Activated CD4-positive, alpha-beta T cell treated with anti-CD3 and anti-CD28 coated beads, Interleukin-2, amount 10 ng/mL, durations not matched to agents 24 days and 14 days (primary cell): Measurements from ENCODE around the gene ZNF385A. TPM values are rescaled to one million over a fixed set of nuclear protein-coding genes. Genes with fewer than 3 reads are reported as not detected.

Experiments used
- DNase-seq: peaks from one replicate; pipeline ENCODE4 v3.0.0; 2022
- H3K27ac Mint-ChIP-seq: one replicate; pipeline ENCODE4 v1.8.0; 2022; ENCODE audit warnings: mild to moderate bottlenecking, mixed read lengths
- H3K27me3 Mint-ChIP-seq: one replicate; pipeline ENCODE4 v1.8.0; 2022; ENCODE audit warnings: mixed read lengths
- H3K36me3 Mint-ChIP-seq: one replicate; pipeline ENCODE4 v1.8.0; 2022; ENCODE audit warnings: low read depth, mild to moderate bottlenecking, mixed read lengths
- H3K4me1 Mint-ChIP-seq: one replicate; pipeline ENCODE4 v1.8.0; 2021; ENCODE audit warnings: mixed read lengths
- H3K4me3 Mint-ChIP-seq: one replicate; pipeline ENCODE4 v1.8.0; 2022; ENCODE audit warnings: mild to moderate bottlenecking, moderate library complexity, mixed read lengths
- H3K9me3 Mint-ChIP-seq: one replicate; pipeline ENCODE4 v1.8.0; 2021; ENCODE audit warnings: mixed read lengths
- intact Hi-C: fragments of 100-400 bp; cut with micrococcal nuclease; formaldehyde crosslinking; loops from one replicate; pipeline ENCODE4 v1.15.1; 2023
- total RNA-seq: library from RNA; stranded (reverse); gene quantifications from 2 replicates; pipeline ENCODE4 v1.2.3, GENCODE V29; 2022

ZNF385A gene
- total RNA-seq, 1 donor from 2014 or later: 0.84 TPM

GRCh38 chr12:54409267-54409666 is 24.7 kb upstream of the ZNF385A start:
- H3K27ac Mint-ChIP-seq: no peak overlapping the region
- no peaks in the 10 kb centered on the region for H3K9me3 Mint-ChIP-seq
- peaks cover 49% of the 10 kb centered on the region for H3K36me3 Mint-ChIP-seq
- DNase-seq: no peak
- H3K4me1 Mint-ChIP-seq: peaks cover 45% of the 10 kb centered on the region
- H3K27me3 Mint-ChIP-seq: no peaks in the 10 kb centered on the region
- H3K4me3 Mint-ChIP-seq: no peak overlapping the region
- intact Hi-C loops: no loop called here

DNA sequence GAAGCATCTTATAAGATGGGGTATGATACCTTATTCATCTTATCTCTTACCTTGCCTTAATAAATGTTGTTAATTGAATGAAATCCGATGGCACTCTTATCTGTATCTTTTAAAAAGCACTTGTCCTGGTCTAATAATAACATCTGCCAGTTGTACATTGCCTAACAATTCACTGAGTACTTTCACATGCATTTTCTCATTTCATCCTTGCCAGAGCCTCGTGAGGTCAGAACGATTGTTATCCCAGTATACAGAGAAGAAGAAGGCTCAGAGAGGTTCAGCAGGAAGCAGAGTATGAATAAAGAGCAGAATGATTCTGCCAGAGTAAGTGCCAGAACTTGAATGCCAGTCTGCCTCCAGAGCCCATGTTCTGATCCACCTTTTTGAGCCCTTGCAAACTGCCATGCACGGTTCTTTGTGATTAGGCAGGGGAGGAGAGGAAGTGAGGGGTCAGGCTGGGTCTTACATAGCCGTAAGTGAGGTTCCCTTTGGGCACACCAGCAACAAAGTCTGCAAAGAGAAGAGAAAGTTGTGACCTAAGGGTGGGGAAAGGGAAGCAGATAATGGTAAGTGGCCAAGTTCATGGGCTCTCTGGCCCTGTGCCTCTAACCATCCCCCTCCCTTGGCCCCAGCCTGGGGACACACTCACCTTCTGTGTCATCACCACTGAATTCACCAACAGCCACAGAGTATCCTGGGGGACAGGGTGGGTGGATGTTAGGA is 22.8 kb upstream of the ZNF385A start:
- Mint-ChIP-seq H3K4me1 (peaks cover 27% of the 10 kb centered on the region), H3K27ac (no peak overlapping the region), H3K4me3 (no peak overlapping the region), H3K27me3 (no peaks in the 10 kb centered on the region), H3K9me3 (no peaks in the 10 kb centered on the region), H3K36me3 (peaks cover 59% of the 10 kb centered on the region)
- intact Hi-C loops: no loop called here
- DNase-seq: no peak

GRCh38 chr12:54405573-54405972 is 21.0 kb upstream of the ZNF385A start:
- intact Hi-C loops: no loop called here
- Mint-ChIP-seq H3K27ac (no peak overlapping the region), H3K4me3 (no peak overlapping the region), H3K4me1 (peaks cover 18% of the 10 kb centered on the region), H3K36me3 (peaks cover 69% of the 10 kb centered on the region), H3K9me3 (no peaks in the 10 kb centered on the region), H3K27me3 (no peaks in the 10 kb centered on the region)
- no peak for DNase-seq

DNA sequence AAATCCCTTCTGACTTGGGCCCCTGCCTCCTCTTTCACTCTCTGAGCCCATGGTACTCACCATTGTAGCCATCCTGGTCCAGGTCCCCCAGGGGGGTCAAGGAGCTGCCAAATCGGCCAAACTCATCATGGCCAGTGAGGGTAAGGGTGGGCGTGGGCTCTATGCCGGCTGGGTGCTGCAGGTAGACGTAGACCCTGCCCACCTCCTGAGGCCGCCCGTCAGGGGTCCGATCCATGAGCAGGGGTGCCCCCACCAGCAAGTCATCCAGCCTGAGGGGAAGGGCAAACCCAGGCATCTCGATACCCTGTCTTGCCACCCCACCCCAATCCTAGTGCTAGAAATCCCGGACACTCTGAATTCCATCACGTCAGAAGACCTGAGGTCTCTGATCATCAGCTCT is 20.6 kb upstream of the ZNF385A start:
- no peak overlapping the region for H3K27ac Mint-ChIP-seq
- no peak for DNase-seq
- intact Hi-C loops: no loop called here
- no peak overlapping the region for H3K4me3 Mint-ChIP-seq
- no peaks in the 10 kb centered on the region for H3K27me3 Mint-ChIP-seq
- H3K4me1 Mint-ChIP-seq: peaks cover 18% of the 10 kb centered on the region
- no peaks in the 10 kb centered on the region for H3K9me3 Mint-ChIP-seq
- H3K36me3 Mint-ChIP-seq: peaks cover 72% of the 10 kb centered on the region

DNA sequence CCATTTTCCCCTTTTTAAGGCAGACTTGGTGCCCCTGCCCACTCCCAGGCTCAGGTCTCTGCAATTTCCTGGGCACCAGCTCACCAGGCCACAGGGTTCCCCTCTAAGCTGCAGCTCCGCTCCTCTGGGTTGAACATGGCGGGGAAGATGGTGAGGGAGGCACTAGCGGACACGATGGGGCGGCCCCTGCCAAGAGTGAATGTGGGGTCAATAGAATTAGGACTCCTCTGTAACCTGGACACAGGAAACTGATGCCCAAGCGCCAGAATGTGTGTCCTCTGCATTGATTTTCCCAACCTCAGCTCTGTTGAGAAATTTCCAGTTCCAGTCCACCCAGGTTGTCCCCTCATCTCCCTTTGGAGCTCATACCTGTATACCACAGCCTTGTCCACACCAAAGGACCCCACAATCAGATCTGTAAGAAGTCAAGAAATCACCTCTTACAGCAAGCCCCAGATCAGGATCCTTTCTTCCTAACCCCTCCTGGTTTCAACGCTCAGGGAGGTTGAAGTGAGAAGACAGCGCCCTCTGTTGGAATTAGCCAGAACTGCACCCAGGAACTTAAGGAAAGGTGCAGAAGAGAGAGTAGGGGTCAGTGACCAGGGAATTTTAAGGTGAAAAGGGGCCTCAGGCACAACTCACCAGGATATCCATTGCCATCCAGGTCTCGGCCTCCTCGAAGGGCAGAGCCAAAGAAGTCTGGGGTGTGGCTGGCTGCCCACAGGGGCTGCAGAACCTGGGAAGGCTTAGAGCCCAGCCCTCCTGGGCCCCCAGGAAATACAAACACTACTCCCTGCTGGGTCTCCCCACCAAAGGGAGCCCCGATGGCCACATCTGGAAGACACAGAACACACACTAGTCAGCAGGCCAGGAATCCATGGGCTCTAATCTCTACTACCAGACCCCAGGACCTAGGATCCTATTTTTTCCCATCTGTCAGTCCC is 19.8 kb upstream of the ZNF385A start:
- intact Hi-C loops: no loop called here
- peak; percentile 89 for DNase-seq
- no peaks in the 10 kb centered on the region for H3K9me3 Mint-ChIP-seq
- H3K4me3 Mint-ChIP-seq: no peak overlapping the region
- H3K27me3 Mint-ChIP-seq: no peaks in the 10 kb centered on the region
- H3K36me3 Mint-ChIP-seq: peaks cover 74% of the 10 kb centered on the region
- peaks cover 18% of the 10 kb centered on the region for H3K4me1 Mint-ChIP-seq
- H3K27ac Mint-ChIP-seq: no peak overlapping the region

GRCh38 chr12:54401119-54401518 is 16.6 kb upstream of the ZNF385A start:
- Mint-ChIP-seq H3K27ac (peak overlapping the region; percentile 6), H3K27me3 (no peaks in the 10 kb centered on the region), H3K36me3 (peaks cover 71% of the 10 kb centered on the region), H3K4me1 (peaks cover 10% of the 10 kb centered on the region), H3K9me3 (no peaks in the 10 kb centered on the region), H3K4me3 (no peak overlapping the region)
- intact Hi-C loops: no loop called here
- no peak for DNase-seq

- peaks cover 69% of the 10 kb centered on the region for H3K36me3 Mint-ChIP-seq
- H3K4me3 Mint-ChIP-seq: no peak overlapping the region
- no peaks in the 10 kb centered on the region for H3K27me3 Mint-ChIP-seq
- intact Hi-C loops: loop anchor here (1.0 to 2.0 kb wide), 2 partner anchors 20 to 40 kb away; no protein-coding TSS in a partner anchor
- no peak overlapping the region for H3K27ac Mint-ChIP-seq
- peaks cover 8% of the 10 kb centered on the region for H3K4me1 Mint-ChIP-seq
- H3K9me3 Mint-ChIP-seq: no peaks in the 10 kb centered on the region
- peak; percentile 96 for DNase-seq
Measured at GRCh38 chr12:54398995-54399793, 14.7 kb upstream of the ZNF385A start.

DNA sequence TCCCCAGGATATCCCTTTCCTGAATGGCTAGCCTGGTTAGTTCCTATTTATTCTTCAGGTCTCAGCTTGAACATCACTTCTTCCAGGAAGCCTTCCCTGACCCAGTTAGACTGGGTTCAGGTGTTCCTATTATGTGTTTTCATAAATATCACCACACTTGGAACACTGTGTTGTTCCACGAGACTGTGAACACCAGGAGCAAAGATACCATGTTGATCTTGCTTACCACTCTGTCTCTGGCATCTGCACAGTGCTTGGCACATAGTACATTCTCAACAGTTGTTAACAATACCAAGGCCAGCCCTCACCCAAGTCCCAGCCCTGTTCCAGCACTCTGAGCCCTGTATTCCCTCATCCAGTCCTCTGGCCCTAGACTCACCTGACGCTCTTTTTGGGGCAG is 13.7 kb upstream of the ZNF385A start:
- Mint-ChIP-seq H3K36me3 (peaks cover 68% of the 10 kb centered on the region), H3K27ac (no peak overlapping the region), H3K9me3 (no peaks in the 10 kb centered on the region), H3K4me1 (peaks cover 15% of the 10 kb centered on the region), H3K27me3 (no peaks in the 10 kb centered on the region), H3K4me3 (no peak overlapping the region)
- intact Hi-C loops: loop anchor here (2.0 kb wide), 1 partner anchor 19 kb away; no protein-coding TSS in a partner anchor
- DNase-seq: no peak

GRCh38 chr12:54397157-54397556 is 12.6 kb upstream of the ZNF385A start:
- peaks cover 63% of the 10 kb centered on the region for H3K36me3 Mint-ChIP-seq
- DNase-seq: no peak
- no peaks in the 10 kb centered on the region for H3K27me3 Mint-ChIP-seq
- no peak overlapping the region for H3K4me3 Mint-ChIP-seq
- H3K4me1 Mint-ChIP-seq: peaks cover 18% of the 10 kb centered on the region
- no peaks in the 10 kb centered on the region for H3K9me3 Mint-ChIP-seq
- peak overlapping the region; percentile 43 for H3K27ac Mint-ChIP-seq
- intact Hi-C loops: no loop called here

DNA sequence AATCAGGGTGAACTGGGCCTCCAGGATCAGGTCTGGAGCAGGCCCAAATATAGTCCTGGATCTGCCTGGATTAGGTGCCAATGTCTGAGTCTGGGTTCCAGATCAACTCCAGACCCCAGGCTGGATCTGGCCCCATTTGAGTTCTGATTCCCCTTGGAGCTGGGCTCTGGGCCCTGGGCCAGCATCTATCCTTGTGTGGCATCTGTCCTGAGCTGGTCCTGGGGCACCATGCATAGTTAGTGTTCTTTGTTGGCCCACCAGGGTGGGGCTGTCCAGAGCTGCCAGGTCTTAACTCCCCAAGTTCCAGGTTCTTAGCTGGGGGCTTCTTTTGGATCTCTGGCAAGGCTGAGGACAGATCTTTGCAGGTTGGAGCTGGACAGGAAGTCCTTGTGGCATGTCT is 11.0 kb upstream of the ZNF385A start:
- Mint-ChIP-seq H3K4me3 (no peak overlapping the region), H3K27ac (no peak overlapping the region), H3K27me3 (no peaks in the 10 kb centered on the region), H3K36me3 (peaks cover 53% of the 10 kb centered on the region), H3K4me1 (peaks cover 25% of the 10 kb centered on the region), H3K9me3 (no peaks in the 10 kb centered on the region)
- intact Hi-C loops: no loop called here
- no peak for DNase-seq

GRCh38 chr12:54394986-54395385 is 10.5 kb upstream of the ZNF385A start:
- H3K4me3 Mint-ChIP-seq: no peak overlapping the region
- no peak overlapping the region for H3K27ac Mint-ChIP-seq
- no peaks in the 10 kb centered on the region for H3K9me3 Mint-ChIP-seq
- H3K36me3 Mint-ChIP-seq: peaks cover 48% of the 10 kb centered on the region
- H3K4me1 Mint-ChIP-seq: peaks cover 25% of the 10 kb centered on the region
- no peaks in the 10 kb centered on the region for H3K27me3 Mint-ChIP-seq
- intact Hi-C loops: no loop called here
- DNase-seq: no peak

DNA sequence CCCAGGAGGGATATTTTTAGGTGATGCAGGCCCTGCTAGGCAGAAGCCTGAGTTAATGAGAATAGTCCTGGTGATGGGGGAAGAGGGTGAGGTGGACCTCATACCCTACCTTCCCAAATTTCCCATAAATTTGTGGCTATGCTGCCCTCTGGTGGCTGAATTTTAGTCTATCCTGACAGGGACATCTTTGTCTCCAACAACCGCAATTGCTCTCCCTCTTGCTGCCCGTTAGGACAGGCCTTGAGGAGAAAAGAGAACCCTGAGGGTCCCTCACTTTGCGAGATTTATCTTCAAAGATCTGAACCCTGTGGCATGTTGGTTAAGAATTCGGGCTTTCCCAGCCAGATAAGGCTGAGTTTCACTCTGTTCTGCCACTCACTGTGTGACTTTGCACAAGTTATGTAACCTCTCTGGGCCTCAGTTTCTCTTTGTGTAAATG is 9.8 kb upstream of the ZNF385A start:
- H3K36me3 Mint-ChIP-seq: peaks cover 45% of the 10 kb centered on the region
- intact Hi-C loops: no loop called here
- H3K9me3 Mint-ChIP-seq: no peaks in the 10 kb centered on the region
- H3K4me1 Mint-ChIP-seq: peaks cover 28% of the 10 kb centered on the region
- peak; percentile 81 for DNase-seq
- H3K27me3 Mint-ChIP-seq: no peaks in the 10 kb centered on the region
- no peak overlapping the region for H3K4me3 Mint-ChIP-seq
- no peak overlapping the region for H3K27ac Mint-ChIP-seq

- H3K27me3 Mint-ChIP-seq: no peaks in the 10 kb centered on the region
- H3K4me3 Mint-ChIP-seq: no peak overlapping the region
- peaks cover 26% of the 10 kb centered on the region for H3K4me1 Mint-ChIP-seq
- H3K9me3 Mint-ChIP-seq: no peaks in the 10 kb centered on the region
- intact Hi-C loops: no loop called here
- peak overlapping the region; percentile 14 for H3K27ac Mint-ChIP-seq
- H3K36me3 Mint-ChIP-seq: peaks cover 43% of the 10 kb centered on the region
- DNase-seq: no peak
Measured at GRCh38 chr12:54393743-54394142, 9.2 kb upstream of the ZNF385A start.
